Measurements from ENCODE around the gene GMDS. TPM values are rescaled to one million over a fixed set of nuclear protein-coding genes. Genes with fewer than 3 reads are reported as not detected.
A peak's percentile ranks its signal among the peaks of the same experiment; 100 is the strongest.

GMDS gene
- total and polyA plus RNA-seq, 2 of the 13 experiments (the other 11 are each of a cell fraction or from before 2014, with no cell fraction given), result 64.4 to 112 TPM

GRCh38 chr6:1586861-1587450, 658.4 kb downstream of the GMDS start:
- POLR2A ChIA-PET, result no interaction called here
- H2AFZ ChIP-seq (ENCODE audit: low read length), result no peak overlapping the region
- peaks cover 2 to 17% of the 10 kb centered on the region in 2 experiments; a peak in 2 of 5 replicates for H3K27me3 ChIP-seq (ENCODE audit: control insufficient read depth in 1 of 2, insufficient read depth in 2 of 2, low read length in 2 of 2)
- DNase-seq (ENCODE audit: low spot score), result no peak
- H3K79me2 ChIP-seq (ENCODE audit: insufficient read depth, low read length), result no peaks in the 10 kb centered on the region
- BruUV-seq (replicated peaks), result no TSS peak
- no peak overlapping the region for H3K9ac ChIP-seq (ENCODE audit: insufficient read depth, low read depth, low read length)
- intact Hi-C loops (cut with micrococcal nuclease; ENCODE audit: unreplicated experiment), result no loop called here
- TF ChIP-seq SRSF9 (IDR thresholded peaks at IDR 0.05; ENCODE audit: borderline replicate concordance, insufficient read depth, low read depth, low read length, poor library complexity, severe bottlenecking) (no peak), TCF7L2 (IDR thresholded peaks at IDR 0.05; ENCODE audit: low read depth, low read length) (no peak), THRA (CRISPR knock-in tag; IDR thresholded peaks at IDR 0.05; ENCODE audit: borderline replicate concordance) (no peak), ZNF260 (CRISPR knock-in tag; IDR thresholded peaks at IDR 0.05; ENCODE audit: borderline replicate concordance, low read depth) (no peak), NONO (IDR thresholded peaks at IDR 0.05) (0 out of 2 replicates have a peak, but pooled peaks have one; percentile 75), NONO (CRISPR knock-in tag; conservative IDR thresholded peaks at IDR 0.05) (no peak), ZNF207 (IDR thresholded peaks at IDR 0.05; ENCODE audit: borderline replicate concordance) (0 out of 2 replicates have a peak, but pooled peaks have one; percentile 27), ZNF282 (IDR thresholded peaks at IDR 0.05; ENCODE audit: partially characterized antibody) (peak; percentile 19), ONECUT2 (CRISPR knock-in tag; IDR thresholded peaks at IDR 0.05) (no peak), RBM39 (IDR thresholded peaks at IDR 0.05; ENCODE audit: low read depth, low read length, poor library complexity, severe bottlenecking) (no peak), FOXK2 (IDR thresholded peaks at IDR 0.05) (peak; percentile 20; the same call in 1 of the 2 replicates), FOXP1 (IDR thresholded peaks at IDR 0.05) (0 out of 2 replicates have a peak, but pooled peaks have one; percentile 39), FOXP1 (CRISPR knock-in tag; IDR thresholded peaks at IDR 0.05) (no peak), IKZF1 (IDR thresholded peaks at IDR 0.05) (0 out of 2 replicates have a peak, but pooled peaks have one; percentile 55), FOXA3 (CRISPR knock-in tag; IDR thresholded peaks at IDR 0.05) (no peak)
- FAIRE-seq, result no peak
- H3K27ac ChIP-seq (ENCODE audit: extremely low read length, insufficient read depth, low read length), result no peak overlapping the region
- WGBS (ENCODE audit: low lambda C conversion rate), result 49% methylated on average over 5 of the region's 5 CpGs
- peaks cover 16% of the 10 kb centered on the region for H3K4me1 ChIP-seq (ENCODE audit: insufficient read depth, low read length)
- H3K36me3 ChIP-seq (replicated peaks in 1 of 2; ENCODE audit: control insufficient read depth in 1 of 2, insufficient read depth in 2 of 2, low read length in 2 of 2), result no peaks in the 10 kb centered on the region
- in situ Hi-C loops (cut with HindIII; ENCODE audit: extremely low pct_ligation_motif_present, low pct_unique_long_range_greater_than_20kb), result no loop called here
- no peaks in the 10 kb centered on the region for H4K20me1 ChIP-seq (ENCODE audit: insufficient read depth, low read length)
- ATAC-seq, result no peak
- no peak overlapping the region for H3K4me3 ChIP-seq (replicated peaks in 1 of 3; ENCODE audit: insufficient read depth in 1 of 3, low read depth in 2 of 3, low read length in 3 of 3)
- CTCF ChIA-PET (ENCODE audit: low intra/inter-chr PET ratio, low total read pairs), result no interaction called here
- H3K9me3 ChIP-seq (ENCODE audit: low read length), result no peaks in the 10 kb centered on the region
- H3K4me2 ChIP-seq (ENCODE audit: low read depth, low read length), result no peak overlapping the region
